IgD-negative memory B cell (primary cell): ENCODE results near the gene SMYD1. TPM values are rescaled to one million over a fixed set of nuclear protein-coding genes. Genes with fewer than 3 reads are reported as not detected.

Experiments used
- H3K27ac Mint-ChIP-seq, 3 donors: one replicate each; pipeline ENCODE4 v1.8.0; 2020 to 2022; ENCODE audit warnings: mild to moderate bottlenecking in 3 of 3, mixed read lengths in 3 of 3, moderate library complexity in 1 of 3
- H3K27me3 Mint-ChIP-seq: one replicate; pipeline ENCODE4 v1.8.0; 2021; ENCODE audit warnings: mixed read lengths
- H3K36me3 Mint-ChIP-seq: one replicate; pipeline ENCODE4 v1.8.0; 2020; ENCODE audit warnings: mild to moderate bottlenecking, mixed read lengths
- H3K4me1 Mint-ChIP-seq, 3 donors: one replicate each; pipeline ENCODE4 v1.8.0; 2020 to 2022; ENCODE audit warnings: mixed read lengths in 3 of 3, mild to moderate bottlenecking in 1 of 3
- H3K4me3 Mint-ChIP-seq, 4 donors: one replicate each; pipeline ENCODE4 v1.8.0; 2020 to 2022; ENCODE audit warnings: mild to moderate bottlenecking in 4 of 4, mixed read lengths in 4 of 4, moderate library complexity in 3 of 4
- H3K9me3 Mint-ChIP-seq, 3 donors: one replicate each; pipeline ENCODE4 v1.8.0; 2020 to 2021; ENCODE audit warnings: mixed read lengths in 3 of 3, mild to moderate bottlenecking in 1 of 3
- polyA plus RNA-seq: library from polyadenylated mRNA; unstranded; fragments of 300-500 nt; fragmentation: Illumina TruSeq; gene quantifications from one replicate; pipeline ENCODE4 v1.2.3, GENCODE V29; 2021

The SMYD1 gene
- polyA plus RNA-seq, 1 donor from 2014 or later = not detected

- no peaks in the 10 kb centered on the region for H3K27me3 Mint-ChIP-seq
- peaks cover 5% of the 10 kb centered on the region for H3K36me3 Mint-ChIP-seq
- no peak overlapping the region for H3K4me3 Mint-ChIP-seq
- H3K27ac Mint-ChIP-seq = no peak overlapping the region
- H3K9me3 Mint-ChIP-seq = no peaks in the 10 kb centered on the region
- peaks cover 17 to 33% (median 22%) of the 10 kb centered on the region in 3 donors for H3K4me1 Mint-ChIP-seq
These were observed 19.1 kb upstream of the SMYD1 start for GRCh38 chr2:88048541-88048940.

GRCh38 chr2:88049622-88050021 is 18.0 kb upstream of the SMYD1 start:
- peaks cover 27 to 43% (median 33%) of the 10 kb centered on the region in 3 donors for H3K4me1 Mint-ChIP-seq
- peaks cover 5% of the 10 kb centered on the region for H3K36me3 Mint-ChIP-seq
- H3K4me3 Mint-ChIP-seq = no peak overlapping the region
- H3K27me3 Mint-ChIP-seq = no peaks in the 10 kb centered on the region
- H3K27ac Mint-ChIP-seq = no peak overlapping the region
- H3K9me3 Mint-ChIP-seq = no peaks in the 10 kb centered on the region

GRCh38 chr2:88051792-88052191 is 15.8 kb upstream of the SMYD1 start:
- Mint-ChIP-seq H3K27me3 (no peaks in the 10 kb centered on the region), H3K4me1 (peaks cover 26 to 40% (median 40%) of the 10 kb centered on the region in 3 donors), H3K4me3 (peak overlapping the region in 1 of 4 donors; percentile 39), H3K27ac (peak overlapping the region in 1 of 3 donors; percentile 67), H3K9me3 (no peaks in the 10 kb centered on the region), H3K36me3 (peaks cover 3% of the 10 kb centered on the region)

GRCh38 chr2:88053296-88053695 is 14.3 kb upstream of the SMYD1 start:
- no peaks in the 10 kb centered on the region for H3K9me3 Mint-ChIP-seq
- peak overlapping the region; percentile 34 to 98 (median 66) for H3K4me3 Mint-ChIP-seq
- H3K27ac Mint-ChIP-seq = peak overlapping the region; percentile 95 to 99 (median 97)
- peaks cover 3% of the 10 kb centered on the region for H3K36me3 Mint-ChIP-seq
- peaks cover 26 to 40% (median 40%) of the 10 kb centered on the region in 3 donors for H3K4me1 Mint-ChIP-seq
- no peaks in the 10 kb centered on the region for H3K27me3 Mint-ChIP-seq

- H3K27ac Mint-ChIP-seq = peak overlapping the region; percentile 95 to 99 (median 97)
- peaks cover 26 to 40% (median 36%) of the 10 kb centered on the region in 3 donors for H3K4me1 Mint-ChIP-seq
- H3K27me3 Mint-ChIP-seq = no peaks in the 10 kb centered on the region
- no peaks in the 10 kb centered on the region for H3K9me3 Mint-ChIP-seq
- H3K4me3 Mint-ChIP-seq = peak overlapping the region; percentile 94 to 98 (median 94)
- H3K36me3 Mint-ChIP-seq = peaks cover 2% of the 10 kb centered on the region
These were observed 13.5 kb upstream of the SMYD1 start for GRCh38 chr2:88053934-88054781.

GRCh38 chr2:88054782-88055370 is 12.7 kb upstream of the SMYD1 start:
- Mint-ChIP-seq H3K4me3 (peak overlapping the region; percentile 94 to 98 (median 94)), H3K9me3 (no peaks in the 10 kb centered on the region), H3K27ac (peak overlapping the region; percentile 95 to 99 (median 97)), H3K27me3 (no peaks in the 10 kb centered on the region), H3K36me3 (peaks cover 2% of the 10 kb centered on the region), H3K4me1 (peaks cover 26 to 40% (median 29%) of the 10 kb centered on the region in 3 donors)

- Mint-ChIP-seq H3K4me3 (peak within 1 kb of the TSS; percentile 94 to 98 (median 94)), H3K36me3 (peaks cover 2% of the 10 kb centered on the region), H3K9me3 (no peaks in the 10 kb centered on the region), H3K27me3 (no peaks in the 10 kb centered on the region), H3K4me1 (peaks cover 26 to 40% (median 28%) of the 10 kb centered on the region in 3 donors), H3K27ac (peak within 1 kb of the TSS; percentile 95 to 99 (median 97))
These were observed 12.1 kb upstream of the SMYD1 start, which contains the start of gene KRCC1 for GRCh38 chr2:88055371-88056128. Gene KRCC1 (minus strand): TSS chr2:88055783. CDS start chr2:88028563, 27,220 bp downstream.

- Mint-ChIP-seq H3K4me1 (peaks cover 22 to 32% (median 24%) of the 10 kb centered on the region in 3 donors), H3K4me3 (peak overlapping the region in 3 of 4 donors; percentile 2 to 94 (median 8)), H3K27ac (peak overlapping the region in 2 of 3 donors; percentile 21 to 97), H3K27me3 (no peaks in the 10 kb centered on the region), H3K36me3 (no peaks in the 10 kb centered on the region), H3K9me3 (no peaks in the 10 kb centered on the region)
These were observed 10.2 kb upstream of the SMYD1 start for GRCh38 chr2:88057437-88057844.

- peak overlapping the region in 1 of 3 donors; percentile 97 for H3K27ac Mint-ChIP-seq
- no peaks in the 10 kb centered on the region for H3K27me3 Mint-ChIP-seq
- no peaks in the 10 kb centered on the region for H3K9me3 Mint-ChIP-seq
- H3K36me3 Mint-ChIP-seq = no peaks in the 10 kb centered on the region
- peak overlapping the region in 1 of 4 donors; percentile 94 for H3K4me3 Mint-ChIP-seq
- peaks cover 19 to 25% (median 23%) of the 10 kb centered on the region in 3 donors for H3K4me1 Mint-ChIP-seq
These were observed 9.4 kb upstream of the SMYD1 start for GRCh38 chr2:88058191-88058590.

GRCh38 chr2:88059979-88060906 is 7.4 kb upstream of the SMYD1 start:
- peaks cover 5 to 7% (median 5%) of the 10 kb centered on the region in 3 donors for H3K4me1 Mint-ChIP-seq
- no peaks in the 10 kb centered on the region for H3K36me3 Mint-ChIP-seq
- no peak overlapping the region for H3K27ac Mint-ChIP-seq
- H3K4me3 Mint-ChIP-seq = peak overlapping the region in 1 of 4 donors; percentile 37
- H3K9me3 Mint-ChIP-seq = no peaks in the 10 kb centered on the region
- H3K27me3 Mint-ChIP-seq = no peaks in the 10 kb centered on the region

GRCh38 chr2:88060907-88061275 is 6.7 kb upstream of the SMYD1 start:
- H3K27me3 Mint-ChIP-seq = no peaks in the 10 kb centered on the region
- no peak overlapping the region for H3K27ac Mint-ChIP-seq
- no peak overlapping the region for H3K4me3 Mint-ChIP-seq
- H3K9me3 Mint-ChIP-seq = no peaks in the 10 kb centered on the region
- H3K4me1 Mint-ChIP-seq = peaks cover 3 to 4% (median 3%) of the 10 kb centered on the region in 3 donors
- H3K36me3 Mint-ChIP-seq = no peaks in the 10 kb centered on the region

- no peaks in the 10 kb centered on the region for H3K36me3 Mint-ChIP-seq
- no peak overlapping the region for H3K4me3 Mint-ChIP-seq
- no peaks in the 10 kb centered on the region for H3K4me1 Mint-ChIP-seq
- no peaks in the 10 kb centered on the region for H3K27me3 Mint-ChIP-seq
- H3K9me3 Mint-ChIP-seq = no peaks in the 10 kb centered on the region
- H3K27ac Mint-ChIP-seq = no peak overlapping the region
These were observed 6.3 kb upstream of the SMYD1 start for GRCh38 chr2:88061295-88061694.

GRCh38 chr2:88066543-88066942 is 1.1 kb upstream of the SMYD1 start:
- H3K4me1 Mint-ChIP-seq = no peaks in the 10 kb centered on the region
- H3K4me3 Mint-ChIP-seq = no peak overlapping the region
- H3K36me3 Mint-ChIP-seq = peaks cover 2% of the 10 kb centered on the region
- H3K27me3 Mint-ChIP-seq = peaks cover 7% of the 10 kb centered on the region
- H3K9me3 Mint-ChIP-seq = no peaks in the 10 kb centered on the region
- no peak overlapping the region for H3K27ac Mint-ChIP-seq

- Mint-ChIP-seq H3K4me1 (no peaks in the 10 kb centered on the region), H3K4me3 (no peak overlapping the region), H3K27me3 (peaks cover 7% of the 10 kb centered on the region), H3K9me3 (no peaks in the 10 kb centered on the region), H3K27ac (no peak overlapping the region), H3K36me3 (peaks cover 2% of the 10 kb centered on the region)
These were observed 436 bp upstream of the SMYD1 start for GRCh38 chr2:88067189-88067588.
